Stimulated activated naive CD8-positive, alpha-beta T cell treated with anti-CD3 and anti-CD28 coated beads, Interleukin-15, Interleukin-2, amounts not matched to agents 100 ng/mL and 50 ng/mL, for 24 hours (primary cell): ENCODE results near the gene SFTPA1.
"Not testable (repeated sequence)": the region's sequence is repeated elsewhere in the genome, so short reads cannot be mapped to it uniquely, and the experiment has no call there.

Experiments
- H3K27ac Mint-ChIP-seq: one replicate; pipeline ENCODE4 v1.8.0; 2021; ENCODE audit warnings: mild to moderate bottlenecking, mixed read lengths
- H3K27me3 Mint-ChIP-seq: one replicate; pipeline ENCODE4 v1.8.0; 2021; ENCODE audit warnings: mixed read lengths
- H3K36me3 Mint-ChIP-seq: one replicate; pipeline ENCODE4 v1.8.0; 2021; ENCODE audit warnings: low read depth, mixed read lengths
- H3K4me1 Mint-ChIP-seq: one replicate; pipeline ENCODE4 v1.8.0; 2021; ENCODE audit warnings: low read depth, mixed read lengths
- H3K4me3 Mint-ChIP-seq: one replicate; pipeline ENCODE4 v1.8.0; 2021; ENCODE audit warnings: mild to moderate bottlenecking, mixed read lengths
- H3K9me3 Mint-ChIP-seq: one replicate; pipeline ENCODE4 v1.8.0; 2021; ENCODE audit warnings: mixed read lengths

The SFTPA1 gene

DNA sequence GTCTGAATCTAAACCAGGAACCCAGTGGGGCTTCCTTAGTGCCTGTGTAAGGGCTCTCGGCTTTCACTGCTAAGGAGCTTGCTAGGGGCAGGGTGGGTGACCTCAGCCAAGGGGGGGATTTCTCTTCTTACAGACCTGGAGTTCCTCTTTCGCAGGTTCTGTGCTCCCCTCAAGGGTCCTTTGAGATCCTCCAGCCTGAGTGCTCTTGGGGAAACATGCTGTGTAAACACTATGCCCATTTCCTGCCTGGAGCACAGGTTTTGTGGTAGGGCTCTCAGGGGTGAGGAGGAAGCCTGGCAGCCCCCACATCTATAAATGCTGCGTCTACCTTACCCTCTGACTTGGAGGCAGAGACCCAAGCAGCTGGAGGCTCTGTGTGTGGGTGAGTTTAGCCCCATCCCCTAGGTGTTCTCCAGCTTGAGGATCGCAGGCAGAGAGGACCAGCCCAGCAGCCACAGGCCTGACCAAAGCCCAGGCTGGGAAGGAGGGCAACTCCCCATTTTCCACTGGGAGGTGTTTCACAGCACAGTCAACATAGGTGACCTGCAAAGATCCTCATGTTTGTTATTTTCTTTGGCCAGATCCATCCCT, at the start of gene SFTPA1:
Gene SFTPA1 (plus strand): TSS at position 339 of the 591 bp plus-strand sequence. CDS start 887 bp downstream, outside the sequence.
- Mint-ChIP-seq H3K27me3 (no peaks in the 10 kb centered on the region), H3K36me3 (no peaks in the 10 kb centered on the region), H3K27ac (no peak within 1 kb of the TSS), H3K4me3 (no peak within 1 kb of the TSS), H3K9me3 (no peaks in the 10 kb centered on the region), H3K4me1 (no peaks in the 10 kb centered on the region)

DNA sequence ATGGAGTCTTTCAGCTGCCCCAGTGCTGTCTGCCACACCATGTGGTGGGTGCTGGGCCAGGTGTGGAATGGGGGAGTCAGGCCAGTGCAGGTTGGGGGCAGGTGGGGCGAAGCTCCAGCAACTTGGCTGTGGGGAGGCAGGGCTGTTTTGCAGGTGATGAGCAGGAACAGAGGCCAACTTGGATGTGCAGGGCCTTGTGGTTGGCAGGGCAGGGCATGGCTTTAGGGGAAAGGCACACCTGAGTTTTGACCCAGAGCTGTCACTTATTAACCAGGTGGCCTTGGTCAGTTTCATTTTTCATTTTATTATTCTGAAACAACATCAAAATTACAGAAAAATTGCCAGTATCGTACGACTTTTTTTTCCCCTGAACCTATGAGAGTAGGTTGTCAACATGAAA, 49.5 kb upstream of the SFTPA1 start:
- Mint-ChIP-seq H3K4me3 (no peak overlapping the region), H3K4me1 (no peaks in the 10 kb centered on the region), H3K36me3 (no peaks in the 10 kb centered on the region), H3K27ac (no peak overlapping the region), H3K9me3 (no peaks in the 10 kb centered on the region), H3K27me3 (peaks cover 4% of the 10 kb centered on the region)

DNA sequence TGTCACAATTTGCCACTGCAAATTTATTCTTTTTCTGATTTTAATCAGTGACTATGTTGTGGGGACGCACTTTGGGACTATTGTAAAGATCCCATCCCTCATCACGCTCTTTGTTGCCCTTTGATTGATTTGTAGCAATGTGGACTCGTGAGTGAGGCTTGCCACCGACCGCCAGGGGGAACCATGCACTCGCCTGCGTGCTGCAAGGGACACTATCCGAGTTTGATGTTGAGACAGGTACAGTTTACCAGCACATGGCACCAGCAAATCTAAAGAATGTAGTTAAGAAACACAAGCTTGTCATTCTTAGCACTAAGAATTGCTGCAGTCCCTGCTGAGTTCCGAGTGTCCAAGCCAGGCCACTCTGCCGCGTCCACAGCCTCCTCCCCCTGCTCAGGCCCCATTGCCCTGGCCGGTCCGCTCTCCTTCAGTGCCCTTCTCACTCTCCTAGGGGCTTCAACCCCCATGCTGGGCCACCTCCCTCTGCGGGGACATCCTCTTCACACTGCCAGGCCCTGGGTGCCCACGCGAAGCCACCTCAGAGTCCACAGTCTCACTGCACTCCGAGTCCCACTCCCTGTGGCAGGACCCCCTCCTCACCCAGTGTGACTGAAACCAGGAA, 48.5 kb upstream of the SFTPA1 start:
- H3K9me3 Mint-ChIP-seq = no peaks in the 10 kb centered on the region
- peaks cover 11% of the 10 kb centered on the region for H3K27me3 Mint-ChIP-seq
- no peak overlapping the region for H3K27ac Mint-ChIP-seq
- no peaks in the 10 kb centered on the region for H3K36me3 Mint-ChIP-seq
- no peaks in the 10 kb centered on the region for H3K4me1 Mint-ChIP-seq
- no peak overlapping the region for H3K4me3 Mint-ChIP-seq

DNA sequence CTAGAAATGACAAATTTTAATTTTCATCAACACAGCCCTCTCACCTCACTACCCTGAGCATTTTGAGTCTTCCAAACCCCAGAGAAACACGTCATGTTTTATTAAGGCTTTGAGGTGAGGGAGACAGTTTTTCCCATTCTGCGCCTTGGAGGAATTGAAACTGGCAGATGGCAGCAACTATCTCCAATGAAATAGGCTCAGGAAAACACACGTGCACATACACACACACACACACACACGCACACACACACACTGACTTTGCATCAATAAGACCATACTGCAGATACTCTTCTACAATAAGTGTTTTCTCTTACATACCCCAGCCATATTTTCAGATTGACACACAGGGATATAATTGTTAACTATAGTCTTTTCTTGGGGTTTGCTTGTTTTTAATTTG, 47.3 kb upstream of the SFTPA1 start:
- no peak overlapping the region for H3K27ac Mint-ChIP-seq
- H3K9me3 Mint-ChIP-seq = no peaks in the 10 kb centered on the region

DNA sequence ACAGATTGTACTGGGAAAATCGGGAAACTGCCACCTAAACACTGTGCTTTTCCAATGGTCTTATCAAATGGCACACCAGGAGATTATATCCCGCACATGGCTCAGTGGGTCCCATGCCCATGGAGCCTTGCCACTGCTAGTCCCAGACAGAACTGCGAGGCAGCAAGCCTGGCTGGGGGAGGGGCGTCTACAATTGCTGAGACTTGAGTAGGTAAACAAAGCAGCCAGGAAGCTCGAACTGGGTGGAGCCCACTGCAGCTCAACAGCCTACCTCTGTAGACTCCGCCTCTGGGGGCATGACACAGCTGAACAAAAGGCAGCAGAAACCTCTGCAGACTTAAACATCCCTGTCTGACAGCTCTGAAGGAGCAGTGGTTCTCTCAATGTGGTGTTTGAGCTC, 40.1 kb upstream of the SFTPA1 start:
- not testable (repeated sequence) for H3K4me3 Mint-ChIP-seq, H3K36me3 Mint-ChIP-seq, H3K4me1 Mint-ChIP-seq, H3K27ac Mint-ChIP-seq
- Mint-ChIP-seq H3K9me3 (peaks cover 13% of the 10 kb centered on the region), H3K27me3 (peaks cover 65% of the 10 kb centered on the region)

More for the DNA sequence above, 47.3 kb upstream of the SFTPA1 start:
- Mint-ChIP-seq H3K27me3 (peaks cover 19% of the 10 kb centered on the region), H3K36me3 (no peaks in the 10 kb centered on the region), H3K4me1 (no peaks in the 10 kb centered on the region), H3K4me3 (no peak overlapping the region)

DNA sequence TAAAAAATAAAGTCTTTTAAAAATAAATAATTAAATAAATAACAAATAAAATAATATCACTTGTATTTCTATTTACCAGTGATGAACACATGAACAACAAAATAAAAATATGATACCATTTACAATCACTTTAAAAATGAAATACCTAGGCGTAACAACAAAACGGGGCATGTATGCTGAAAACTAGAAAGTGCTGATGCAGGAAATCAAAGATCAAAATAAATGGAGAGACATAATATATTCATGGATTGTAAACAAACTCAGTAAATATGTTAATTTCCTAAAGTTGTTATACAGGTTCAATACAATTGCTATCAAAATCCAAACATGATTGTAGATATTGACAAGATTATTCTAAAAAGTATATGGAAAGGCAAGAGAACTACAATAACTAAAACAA, 31.4 kb upstream of the SFTPA1 start:
- Mint-ChIP-seq H3K9me3 (no peaks in the 10 kb centered on the region), H3K27ac (no peak overlapping the region)

DNA sequence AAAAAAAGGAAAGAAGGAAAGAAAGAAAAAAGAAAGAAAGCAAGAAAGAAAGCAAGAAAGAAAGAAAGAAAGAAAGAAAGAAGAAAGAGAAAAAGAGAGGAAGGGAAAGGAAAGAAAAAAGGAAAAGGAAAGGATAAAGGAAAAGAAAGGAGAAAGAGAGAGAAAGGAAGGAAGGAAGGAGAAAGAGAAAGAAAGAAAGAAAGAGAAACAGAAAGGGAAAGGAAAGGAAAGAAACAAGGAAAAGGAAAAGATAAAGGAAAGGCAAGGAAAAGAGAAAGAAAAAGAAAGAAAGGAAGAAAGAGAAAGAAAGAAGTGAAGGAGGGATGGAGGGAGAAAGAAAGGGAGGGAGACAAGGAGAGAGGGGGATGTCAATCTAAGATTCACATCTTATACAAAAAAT, 29.7 kb upstream of the SFTPA1 start:
- H3K36me3 Mint-ChIP-seq = no peaks in the 10 kb centered on the region
- no peak overlapping the region for H3K27ac Mint-ChIP-seq
- H3K9me3 Mint-ChIP-seq = no peaks in the 10 kb centered on the region
- no peak overlapping the region for H3K4me3 Mint-ChIP-seq
- no peaks in the 10 kb centered on the region for H3K4me1 Mint-ChIP-seq
- H3K27me3 Mint-ChIP-seq = peaks cover 17% of the 10 kb centered on the region

More for the DNA sequence above, 31.4 kb upstream of the SFTPA1 start:
- Mint-ChIP-seq H3K36me3 (no peaks in the 10 kb centered on the region), H3K4me3 (no peak overlapping the region), H3K4me1 (no peaks in the 10 kb centered on the region), H3K27me3 (peaks cover 18% of the 10 kb centered on the region)

DNA sequence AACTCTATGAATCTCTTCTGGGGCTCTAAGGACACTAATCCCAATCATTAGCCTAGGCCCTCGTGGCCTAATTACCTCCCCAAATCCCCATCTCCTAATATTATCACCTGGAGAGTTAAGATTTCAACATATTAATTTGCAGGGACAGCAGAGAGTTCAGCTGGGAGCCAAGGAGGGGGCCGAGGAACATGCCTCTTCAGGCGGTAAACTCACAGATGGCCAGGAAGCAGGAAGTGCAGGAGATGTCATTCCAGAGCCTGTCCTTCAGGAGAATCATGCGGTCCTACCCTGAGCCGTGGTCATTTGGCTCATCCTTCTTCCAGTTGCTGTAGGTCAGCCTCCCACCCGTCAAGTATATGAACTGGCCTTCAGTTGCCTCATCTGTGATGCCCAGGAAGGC, 28.6 kb upstream of the SFTPA1 start:
- H3K36me3 Mint-ChIP-seq = no peaks in the 10 kb centered on the region
- no peak overlapping the region for H3K27ac Mint-ChIP-seq
- no peaks in the 10 kb centered on the region for H3K4me1 Mint-ChIP-seq

DNA sequence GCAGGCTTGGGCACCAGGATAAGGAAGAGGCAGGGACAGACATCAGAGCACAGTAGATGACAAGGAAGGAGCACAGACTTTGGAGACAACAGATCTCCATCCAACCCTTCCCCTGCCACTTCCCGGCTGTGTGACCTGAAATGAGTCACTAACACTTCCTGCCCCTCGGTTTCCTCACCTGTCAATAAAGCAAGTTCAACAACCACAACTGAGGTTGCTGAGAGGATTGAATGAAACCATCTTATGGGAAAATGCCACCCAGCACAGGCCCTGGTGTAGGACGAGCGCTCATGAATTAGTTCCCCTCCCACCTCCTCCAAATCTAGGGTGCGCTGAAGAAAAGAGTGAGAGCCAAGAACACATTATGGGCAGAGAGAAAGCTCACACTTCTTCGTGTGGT, 27.8 kb upstream of the SFTPA1 start:
- peaks cover 21% of the 10 kb centered on the region for H3K27me3 Mint-ChIP-seq
- not testable (repeated sequence) for H3K9me3 Mint-ChIP-seq, H3K27ac Mint-ChIP-seq, H3K4me3 Mint-ChIP-seq, H3K36me3 Mint-ChIP-seq, H3K4me1 Mint-ChIP-seq

More for the DNA sequence above, 28.6 kb upstream of the SFTPA1 start:
- Mint-ChIP-seq H3K27me3 (peaks cover 20% of the 10 kb centered on the region), H3K4me3 (no peak overlapping the region), H3K9me3 (no peaks in the 10 kb centered on the region)

DNA sequence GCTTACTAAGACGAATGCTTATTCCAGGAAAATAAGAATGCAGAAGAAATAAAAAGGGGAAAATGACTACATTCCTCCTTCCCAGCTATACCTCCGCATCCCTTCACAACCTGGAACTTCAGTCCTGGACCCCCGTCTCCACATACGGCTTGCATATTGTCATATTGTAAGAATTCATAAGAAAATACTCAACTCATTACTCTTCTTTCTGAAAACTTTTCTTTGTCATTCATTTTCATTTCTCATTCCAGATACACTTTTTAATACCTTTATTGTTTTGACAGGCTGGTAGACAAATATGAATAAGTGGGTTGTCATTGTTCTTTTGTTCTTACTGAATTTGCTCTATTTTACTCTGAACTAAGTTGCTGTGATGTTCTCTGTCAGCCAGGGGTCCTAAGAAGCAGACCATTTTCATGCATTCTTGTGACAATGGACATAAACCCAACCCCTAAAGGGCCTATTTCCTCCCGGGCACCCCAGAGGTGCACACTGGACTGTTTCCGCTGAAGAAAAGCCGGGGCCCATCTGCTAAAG, 27.2 kb upstream of the SFTPA1 start:
- Mint-ChIP-seq H3K27me3 (peaks cover 18% of the 10 kb centered on the region), H3K4me1 (no peaks in the 10 kb centered on the region), H3K9me3 (no peaks in the 10 kb centered on the region), H3K27ac (no peak overlapping the region), H3K4me3 (no peak overlapping the region), H3K36me3 (no peaks in the 10 kb centered on the region)

DNA sequence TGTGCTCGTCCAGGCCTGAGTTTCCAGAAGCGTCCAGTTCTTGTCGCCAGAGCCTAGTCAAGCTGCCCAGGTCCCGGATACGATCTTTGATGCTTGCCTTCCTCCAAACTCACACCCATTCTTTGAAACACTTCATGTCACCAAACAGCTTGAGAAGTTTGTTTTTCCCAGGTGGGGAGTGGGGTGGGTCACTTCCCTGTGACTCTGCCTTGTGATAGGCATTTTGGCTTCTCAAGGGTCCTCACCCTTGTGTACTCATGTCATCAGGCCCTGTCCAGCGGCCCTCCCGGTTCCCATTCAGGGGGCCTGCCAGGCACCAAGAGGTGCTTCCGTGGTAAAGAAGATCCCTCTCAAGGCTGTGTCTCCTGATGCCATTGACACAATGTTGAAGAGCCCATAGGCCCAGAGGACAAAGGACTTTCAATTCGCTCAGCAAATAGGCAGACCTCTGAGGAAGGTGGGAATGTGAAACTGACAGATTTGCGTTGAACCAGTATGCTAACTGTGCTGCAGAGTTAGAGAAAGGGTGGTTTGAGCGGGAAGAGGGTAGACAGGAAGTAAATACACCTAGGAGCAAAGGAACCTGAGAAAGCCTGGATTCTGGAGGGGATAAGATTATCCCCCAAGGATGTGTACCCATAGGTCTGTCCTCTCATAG, 24.7 kb upstream of the SFTPA1 start:
- H3K36me3 Mint-ChIP-seq = no peaks in the 10 kb centered on the region
- H3K4me3 Mint-ChIP-seq = no peak overlapping the region
- H3K9me3 Mint-ChIP-seq = no peaks in the 10 kb centered on the region
- H3K27me3 Mint-ChIP-seq = peaks cover 24% of the 10 kb centered on the region
- H3K4me1 Mint-ChIP-seq = no peaks in the 10 kb centered on the region
- no peak overlapping the region for H3K27ac Mint-ChIP-seq

DNA sequence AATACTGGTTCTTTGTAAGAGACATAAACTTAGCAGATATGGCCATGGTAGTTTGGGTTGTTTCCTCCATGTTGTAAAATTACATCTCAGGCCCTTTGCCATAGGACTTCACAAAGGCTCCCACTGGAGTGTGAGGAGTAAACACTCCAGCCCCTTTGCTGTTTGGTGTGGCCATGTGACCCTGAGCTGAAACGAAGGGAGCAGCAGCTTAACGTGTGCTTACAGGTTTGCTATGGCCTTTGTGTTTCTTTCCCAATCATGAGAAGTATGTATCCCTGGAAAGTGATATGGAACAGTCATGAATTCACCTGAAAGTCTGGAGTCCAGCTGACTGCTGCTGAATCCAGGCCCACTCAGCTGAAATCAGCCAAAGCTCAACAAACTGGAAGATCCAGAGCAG, 23.8 kb upstream of the SFTPA1 start:
- H3K27me3 Mint-ChIP-seq = peaks cover 24% of the 10 kb centered on the region
- no peaks in the 10 kb centered on the region for H3K36me3 Mint-ChIP-seq
- H3K27ac Mint-ChIP-seq = no peak overlapping the region
- no peaks in the 10 kb centered on the region for H3K4me1 Mint-ChIP-seq
- H3K4me3 Mint-ChIP-seq = no peak overlapping the region
- H3K9me3 Mint-ChIP-seq = no peaks in the 10 kb centered on the region

DNA sequence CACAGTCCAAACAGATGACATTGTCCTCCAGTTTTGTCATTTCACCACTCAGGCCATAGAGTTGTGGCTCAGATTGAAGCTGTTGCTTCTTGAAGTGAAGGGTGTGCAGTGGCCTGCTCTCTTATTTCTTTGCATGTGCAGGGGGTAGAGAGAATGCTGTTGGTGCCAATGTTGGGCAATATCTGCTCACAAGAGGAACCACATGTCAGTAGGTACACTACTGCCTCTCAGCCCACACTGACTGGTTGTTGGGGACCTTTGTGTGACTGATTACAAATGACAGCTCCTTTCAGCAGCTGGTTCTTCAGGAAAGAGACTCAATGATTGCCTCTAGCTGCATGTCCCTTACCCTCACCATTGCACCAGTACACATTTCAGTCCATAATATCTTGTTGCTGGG, 21.9 kb upstream of the SFTPA1 start:
- no peaks in the 10 kb centered on the region for H3K4me1 Mint-ChIP-seq
- H3K36me3 Mint-ChIP-seq = no peaks in the 10 kb centered on the region
- no peak overlapping the region for H3K27ac Mint-ChIP-seq
- H3K27me3 Mint-ChIP-seq = peaks cover 24% of the 10 kb centered on the region
- H3K4me3 Mint-ChIP-seq = no peak overlapping the region
- no peaks in the 10 kb centered on the region for H3K9me3 Mint-ChIP-seq

DNA sequence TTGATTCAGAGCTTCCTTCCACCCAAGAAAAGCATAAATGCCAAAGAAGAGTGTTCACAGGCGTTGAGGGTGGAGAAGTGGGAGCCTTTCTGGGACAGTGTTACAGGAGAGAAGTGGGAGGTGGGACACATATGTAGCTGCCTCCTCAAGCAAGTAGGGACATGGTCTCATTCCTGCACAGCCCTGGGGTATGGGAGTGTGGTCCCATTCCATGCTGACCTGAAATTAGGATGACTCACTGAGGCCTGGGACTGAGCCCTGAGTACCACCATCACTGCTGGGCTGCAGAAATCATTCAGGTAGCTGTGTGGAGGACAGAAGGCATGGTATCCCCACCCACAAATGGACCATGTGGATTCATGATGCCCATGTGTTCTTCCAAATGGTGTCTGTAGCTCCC, 17.4 kb upstream of the SFTPA1 start:
- H3K4me1 Mint-ChIP-seq = no peaks in the 10 kb centered on the region

DNA sequence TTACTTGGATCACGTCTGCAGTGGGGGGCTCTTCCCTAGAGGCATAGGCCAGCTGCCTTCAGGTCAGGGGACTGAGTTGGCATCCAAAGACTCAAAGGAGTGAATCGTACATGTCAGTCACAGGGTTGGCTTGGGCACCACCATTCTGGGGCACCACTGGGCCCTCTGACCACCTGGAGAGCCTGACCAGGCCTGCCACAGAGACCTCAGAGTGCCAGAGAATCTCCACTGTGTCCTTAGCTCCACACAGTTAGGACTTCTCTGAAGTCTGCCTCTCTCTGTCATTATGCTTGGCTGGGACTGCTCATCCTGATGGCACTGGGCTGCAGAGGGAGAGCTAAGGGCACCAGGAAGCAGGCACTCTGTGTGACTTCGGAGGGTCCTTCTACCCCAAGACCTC, 16.2 kb upstream of the SFTPA1 start:
- H3K9me3 Mint-ChIP-seq = peaks cover 17% of the 10 kb centered on the region
- not testable (repeated sequence) for H3K4me3 Mint-ChIP-seq, H3K27ac Mint-ChIP-seq, H3K36me3 Mint-ChIP-seq, H3K4me1 Mint-ChIP-seq
- peaks cover 21% of the 10 kb centered on the region for H3K27me3 Mint-ChIP-seq

More for the DNA sequence above, 17.4 kb upstream of the SFTPA1 start:
- Mint-ChIP-seq H3K9me3 (peaks cover 17% of the 10 kb centered on the region), H3K36me3 (no peaks in the 10 kb centered on the region), H3K27ac (no peak overlapping the region), H3K27me3 (peaks cover 29% of the 10 kb centered on the region), H3K4me3 (no peak overlapping the region)
